PFSK-1 (cell line): ENCODE data around the gene ATP7A.

ENCODE experiments used
- FOXP2 ChIP-seq: optimal IDR thresholded peaks from 2 replicates; pipeline ENCODE3; 2011; ENCODE audit warnings: borderline replicate concordance, control low read depth, inconsistent platforms; ENCODE audit not compliant: insufficient read depth; ENCODE audit errors: extremely low read length, extremely low read depth
- POLR2AphosphoS5 ChIP-seq: IDR thresholded peaks from 2 replicates; pipeline ENCODE4 v1.6.1; 2012; ENCODE audit warnings: low read depth, mild to moderate bottlenecking, control low read depth, low read length, moderate library complexity
- REST ChIP-seq, 2 experiments: IDR thresholded peaks; 2 replicates each; pipeline versions ENCODE4 v1.6.1 to v1.8.0; 2011 to 2012; ENCODE audit warnings: low read depth in 2 of 2, low read length in 2 of 2, control low read depth in 1 of 2, inconsistent platforms in 1 of 2, mild to moderate bottlenecking in 1 of 2, moderate library complexity in 1 of 2; ENCODE audit not compliant: insufficient read depth in 1 of 2
- SIN3A ChIP-seq: IDR thresholded peaks from 2 replicates; pipeline ENCODE4 v1.6.1; 2012; ENCODE audit warnings: mild to moderate bottlenecking, low read length, moderate library complexity, borderline replicate concordance; ENCODE audit not compliant: insufficient read depth
- TAF1 ChIP-seq: IDR thresholded peaks from 2 replicates; pipeline ENCODE4 v1.6.1; 2012; ENCODE audit warnings: low read length, control low read depth, borderline replicate concordance; ENCODE audit not compliant: insufficient read depth

ATP7A gene

GRCh38 chrX:78019586-78020483 is 109.3 kb downstream of the ATP7A start:
- no peak for TF ChIP-seq TAF1
- TF ChIP-seq SIN3A, result no peak
- no peak for TF ChIP-seq POLR2AphosphoS5
- no peak for TF ChIP-seq FOXP2
- no peak for TF ChIP-seq REST (IDR thresholded peaks at IDR 0.05; ENCODE audit: insufficient read depth in 1 of 2, low read depth in 2 of 2, low read length in 2 of 2)

GRCh38 chrX:78024349-78025059 is 114.0 kb downstream of the ATP7A start:
- TF ChIP-seq FOXP2, result no peak
- no peak for TF ChIP-seq POLR2AphosphoS5

GRCh38 chrX:78027798-78028197 is 117.3 kb downstream of the ATP7A start:
- TF ChIP-seq FOXP2 (no peak), POLR2AphosphoS5 (no peak), TAF1 (no peak), REST (IDR thresholded peaks at IDR 0.05; ENCODE audit: insufficient read depth in 1 of 2, low read depth in 2 of 2, low read length in 2 of 2) (no peak), SIN3A (no peak)

- TF ChIP-seq REST (IDR thresholded peaks at IDR 0.05; ENCODE audit: insufficient read depth in 1 of 2, low read depth in 2 of 2, low read length in 2 of 2) (no peak), TAF1 (no peak), SIN3A (no peak), POLR2AphosphoS5 (no peak), FOXP2 (no peak)
Measured at GRCh38 chrX:78029663-78030062, 119.2 kb downstream of the ATP7A start.

GRCh38 chrX:78035061-78035460 is 124.6 kb downstream of the ATP7A start:
- TF ChIP-seq TAF1 (no peak), FOXP2 (no peak)

- TF ChIP-seq SIN3A, result no peak
- TF ChIP-seq FOXP2, result no peak
- no peak for TF ChIP-seq POLR2AphosphoS5
- no peak for TF ChIP-seq TAF1
- no peak for TF ChIP-seq REST (IDR thresholded peaks at IDR 0.05; ENCODE audit: insufficient read depth in 1 of 2, low read depth in 2 of 2, low read length in 2 of 2)
Measured at GRCh38 chrX:78037881-78038280, 127.4 kb downstream of the ATP7A start.
